Parathyroid adenoma (tissue), 2 donors: ENCODE measurements around the gene AMIGO3.
A peak's percentile ranks its signal among the peaks of the same experiment; 100 is the strongest.

Source experiments
- H2AFZ ChIP-seq: fragments of 300-600 bp; sonication (generic); one replicate; pipeline ENCODE4 v1.7.0; 2017; ENCODE audit warnings: antibody characterized with exemption, mild to moderate bottlenecking
- H3K27ac ChIP-seq: fragments of 300-600 bp; sonication (generic); one replicate; pipeline ENCODE4 v1.7.0; 2017
- H3K27me3 ChIP-seq: fragments of 300-600 bp; sonication (generic); one replicate; pipeline ENCODE4 v1.7.0; 2017; ENCODE audit warnings: low read length; ENCODE audit not compliant: control insufficient read depth, insufficient read depth
- H3K36me3 ChIP-seq: fragments of 300-600 bp; sonication (generic); one replicate; pipeline ENCODE4 v1.7.0; 2017; ENCODE audit warnings: low read length; ENCODE audit not compliant: control insufficient read depth, insufficient read depth
- H3K4me1 ChIP-seq: fragments of 300-600 bp; sonication (generic); one replicate; pipeline ENCODE4 v1.7.0; 2017; ENCODE audit warnings: control low read depth
- H3K4me2 ChIP-seq: fragments of 300-600 bp; sonication (generic); one replicate; pipeline ENCODE4 v1.7.0; 2017; ENCODE audit warnings: low read length
- H3K4me3 ChIP-seq: fragments of 300-600 bp; sonication (generic); one replicate; pipeline ENCODE4 v1.7.0; 2017; ENCODE audit warnings: low read depth, low read length
- H3K79me2 ChIP-seq: fragments of 300-600 bp; sonication (generic); one replicate; pipeline ENCODE4 v1.7.0; 2017; ENCODE audit warnings: control low read depth
- H3K9ac ChIP-seq: fragments of 300-600 bp; sonication (generic); one replicate; pipeline ENCODE4 v1.7.0; 2017; ENCODE audit warnings: mild to moderate bottlenecking
- H3K9me3 ChIP-seq: fragments of 300-600 bp; sonication (generic); one replicate; pipeline ENCODE4 v1.7.0; 2017; ENCODE audit warnings: low read length; ENCODE audit not compliant: control insufficient read depth
- CTCF ChIP-seq: fragments of 300-600 bp; sonication (generic); IDR thresholded peaks from one replicate; pipeline ENCODE4 v1.7.0; 2017; ENCODE audit warnings: antibody characterized with exemption, mild to moderate bottlenecking
- donor health status: primary hyperparathyroidism.

AMIGO3 gene

GRCh38 chr3:49703956-49704355 lies 15.5 kb downstream of the AMIGO3 start:
- H3K4me1 ChIP-seq: peaks cover 3% of the 10 kb centered on the region
- no peak for TF ChIP-seq CTCF
- no peak overlapping the region for H3K27ac ChIP-seq
- H2AFZ ChIP-seq: no peak overlapping the region
- no peaks in the 10 kb centered on the region for H3K36me3 ChIP-seq
- H3K4me3 ChIP-seq: no peak overlapping the region
- no peaks in the 10 kb centered on the region for H3K9me3 ChIP-seq
- H3K4me2 ChIP-seq: no peak overlapping the region
- peaks cover 4% of the 10 kb centered on the region for H3K79me2 ChIP-seq
- H3K9ac ChIP-seq: no peak overlapping the region
- H3K27me3 ChIP-seq: no peaks in the 10 kb centered on the region

- Histone ChIP-seq H3K9me3 (no peaks in the 10 kb centered on the region), H3K36me3 (no peaks in the 10 kb centered on the region), H2AFZ (no peak overlapping the region), H3K79me2 (peaks cover 4% of the 10 kb centered on the region), H3K27me3 (no peaks in the 10 kb centered on the region), H3K4me1 (peaks cover 3% of the 10 kb centered on the region), H3K9ac (no peak overlapping the region), H3K27ac (no peak overlapping the region), H3K4me2 (no peak overlapping the region), H3K4me3 (no peak overlapping the region)
- peak; percentile 84 for TF ChIP-seq CTCF
These were observed 16.0 kb downstream of the AMIGO3 start for GRCh38 chr3:49703443-49703927.

GRCh38 chr3:49702672-49703071 lies 16.8 kb downstream of the AMIGO3 start:
- H3K9ac ChIP-seq: no peak overlapping the region
- no peaks in the 10 kb centered on the region for H3K9me3 ChIP-seq
- no peak overlapping the region for H3K27ac ChIP-seq
- no peaks in the 10 kb centered on the region for H3K36me3 ChIP-seq
- peaks cover 3% of the 10 kb centered on the region for H3K4me1 ChIP-seq
- TF ChIP-seq CTCF: no peak
- no peak overlapping the region for H3K4me3 ChIP-seq
- no peak overlapping the region for H2AFZ ChIP-seq
- H3K4me2 ChIP-seq: no peak overlapping the region
- peaks cover 4% of the 10 kb centered on the region for H3K79me2 ChIP-seq
- no peaks in the 10 kb centered on the region for H3K27me3 ChIP-seq

GRCh38 chr3:49701388-49702077 lies 18.0 kb downstream of the AMIGO3 start:
- Histone ChIP-seq H3K9ac (no peak overlapping the region), H3K79me2 (peaks cover 4% of the 10 kb centered on the region), H3K27me3 (no peaks in the 10 kb centered on the region), H3K4me3 (no peak overlapping the region), H3K36me3 (no peaks in the 10 kb centered on the region), H2AFZ (no peak overlapping the region), H3K27ac (no peak overlapping the region), H3K4me2 (no peak overlapping the region), H3K9me3 (no peaks in the 10 kb centered on the region), H3K4me1 (peaks cover 3% of the 10 kb centered on the region)
- TF ChIP-seq CTCF: no peak
